H9 (cell line): ENCODE results near the gene USP22. TPM values are rescaled to one million over a fixed set of nuclear protein-coding genes. Genes with fewer than 3 reads are reported as not detected.

ENCODE experiments used
- DNase-seq: peaks from one replicate; pipeline ENCODE4 v3.0.0-alpha.2; 2017
- H2AFZ ChIP-seq: one replicate; pipeline ENCODE4 v1.6.1; 2013; ENCODE audit warnings: mild to moderate bottlenecking, low read length, control low read depth, moderate library complexity
- H2AK5ac ChIP-seq: 2 replicates; pipeline ENCODE4 v1.6.1; 2013; ENCODE audit warnings: low read length, control low read depth, mixed read lengths; ENCODE audit not compliant: insufficient read length
- H2BK120ac ChIP-seq: one replicate; pipeline ENCODE4 v1.6.1; 2013; ENCODE audit warnings: low read depth, mild to moderate bottlenecking, low read length, control low read depth, inconsistent platforms; ENCODE audit not compliant: poor library complexity, severe bottlenecking
- H2BK12ac ChIP-seq: 2 replicates; pipeline ENCODE4 v1.6.1; 2013; ENCODE audit warnings: low read length, control low read depth, mixed read lengths, low read depth; ENCODE audit not compliant: insufficient read length
- H2BK15ac ChIP-seq: 2 replicates; pipeline ENCODE4 v1.6.1; 2013; ENCODE audit warnings: low read depth, low read length, control low read depth
- H2BK20ac ChIP-seq: one replicate; pipeline ENCODE4 v1.6.1; 2013; ENCODE audit warnings: low read depth, mild to moderate bottlenecking, low read length, control low read depth, inconsistent platforms; ENCODE audit not compliant: poor library complexity, severe bottlenecking
- H2BK5ac ChIP-seq: 2 replicates; pipeline ENCODE4 v1.6.1; 2013; ENCODE audit warnings: low read length, control low read depth, mixed read lengths; ENCODE audit not compliant: insufficient read length
- H3K14ac ChIP-seq: 2 replicates; pipeline ENCODE4 v1.6.1; 2013; ENCODE audit warnings: low read length, control low read depth; ENCODE audit not compliant: insufficient read depth
- H3K18ac ChIP-seq: 2 replicates; pipeline ENCODE4 v1.6.1; 2013; ENCODE audit warnings: low read depth, mild to moderate bottlenecking, mixed read lengths, low read length, control low read depth; ENCODE audit not compliant: insufficient read length
- H3K23ac ChIP-seq: 2 replicates; pipeline ENCODE4 v1.6.1; 2013; ENCODE audit warnings: low read length, control low read depth, mixed read lengths, low read depth; ENCODE audit not compliant: insufficient read length
- H3K23me2 ChIP-seq: 2 replicates; pipeline ENCODE4 v1.6.1; 2013; ENCODE audit warnings: low read depth, mild to moderate bottlenecking, mixed read lengths, low read length, control low read depth; ENCODE audit not compliant: insufficient read length, poor library complexity, severe bottlenecking
- H3K27ac ChIP-seq: 2 replicates; pipeline ENCODE4 v1.5.1; 2013; ENCODE audit warnings: low read length, control low read depth, mixed read lengths, low read depth; ENCODE audit not compliant: insufficient read length
- H3K27me3 ChIP-seq: 2 replicates; pipeline ENCODE4 v1.6.1; 2013; ENCODE audit warnings: low read length, control low read depth, inconsistent platforms; ENCODE audit not compliant: insufficient read depth
- H3K4ac ChIP-seq: 2 replicates; pipeline ENCODE4 v1.6.1; 2013; ENCODE audit warnings: low read depth, mild to moderate bottlenecking, control low read depth, inconsistent platforms, low read length, moderate library complexity
- H3K4me1 ChIP-seq: 2 replicates; pipeline ENCODE4 v1.6.1; 2013; ENCODE audit warnings: low read length, control low read depth, inconsistent platforms; ENCODE audit not compliant: insufficient read depth
- H3K4me2 ChIP-seq: 2 replicates; pipeline ENCODE4 v1.6.1; 2013; ENCODE audit warnings: low read length, control low read depth, mixed read lengths; ENCODE audit not compliant: insufficient read length, insufficient read depth
- H3K56ac ChIP-seq: 2 replicates; pipeline ENCODE4 v1.6.1; 2013; ENCODE audit warnings: low read depth, mild to moderate bottlenecking, mixed read lengths, low read length, control low read depth; ENCODE audit not compliant: insufficient read length
- H3K79me1 ChIP-seq: 2 replicates; pipeline ENCODE4 v1.6.1; 2013; ENCODE audit warnings: low read depth, mild to moderate bottlenecking, moderate library complexity, low read length, control low read depth, inconsistent platforms; ENCODE audit not compliant: insufficient read depth, poor library complexity, severe bottlenecking
- H3K79me2 ChIP-seq: 2 replicates; pipeline ENCODE4 v1.6.1; 2013; ENCODE audit warnings: low read length, control low read depth, inconsistent platforms; ENCODE audit not compliant: insufficient read depth
- H3K9ac ChIP-seq: 2 replicates; pipeline ENCODE4 v1.6.1; 2013; ENCODE audit warnings: low read length, control low read depth, mixed read lengths; ENCODE audit not compliant: insufficient read length; ENCODE audit errors: extremely low read depth
- H3K9me3 ChIP-seq: one replicate; pipeline ENCODE4 v1.6.1; 2013; ENCODE audit warnings: low read depth, low read length, inconsistent platforms; ENCODE audit not compliant: control insufficient read depth
- H3T11ph ChIP-seq: one replicate; pipeline ENCODE4 v1.6.1; 2013; ENCODE audit warnings: mild to moderate bottlenecking, low read length, control low read depth, inconsistent platforms
- H4K20me1 ChIP-seq: one replicate; pipeline ENCODE4 v1.6.1; 2013; ENCODE audit not compliant: control insufficient read depth, insufficient read length, insufficient read depth
- H4K5ac ChIP-seq: 2 replicates; pipeline ENCODE4 v1.6.1; 2013; ENCODE audit warnings: low read depth, mild to moderate bottlenecking, mixed read lengths, low read length, control low read depth; ENCODE audit not compliant: insufficient read length
- H4K8ac ChIP-seq: replicated peaks from 2 replicates; pipeline ENCODE4 v1.6.1; 2013; ENCODE audit warnings: low read length, control low read depth, mixed read lengths, low read depth; ENCODE audit not compliant: insufficient read length
- H4K91ac ChIP-seq: 2 replicates; pipeline ENCODE4 v1.6.1; 2013; ENCODE audit warnings: low read depth, mild to moderate bottlenecking, moderate library complexity, mixed read lengths, low read length, control low read depth; ENCODE audit not compliant: insufficient read length
- H3K27ac Mint-ChIP-seq, 3 experiments: 2 replicates in 2 of 3; 3 replicates in 1 of 3; pipeline ENCODE4 v1.8.0; 2020 to 2021; ENCODE audit warnings: mixed read lengths in 3 of 3, mild to moderate bottlenecking in 1 of 3, moderate library complexity in 1 of 3
- H3K27me3 Mint-ChIP-seq: 2 replicates; pipeline ENCODE4 v1.8.0; 2021; ENCODE audit warnings: low read depth, mild to moderate bottlenecking, moderate library complexity, mixed read lengths
- H3K36me3 Mint-ChIP-seq, 3 experiments: 2 replicates in 2 of 3; 3 replicates in 1 of 3; pipeline ENCODE4 v1.8.0; 2020 to 2021; ENCODE audit warnings: low read depth in 3 of 3, mixed read lengths in 3 of 3; ENCODE audit not compliant: insufficient read depth in 1 of 3
- H3K4me1 Mint-ChIP-seq, 2 experiments: 2 replicates each; pipeline ENCODE4 v1.8.0; 2020; ENCODE audit warnings: mixed read lengths in 2 of 2
- H3K4me3 Mint-ChIP-seq, 2 experiments: 2 replicates in 1 of 2; 3 replicates in 1 of 2; pipeline ENCODE4 v1.8.0; 2020 to 2021; ENCODE audit warnings: mild to moderate bottlenecking in 2 of 2, mixed read lengths in 2 of 2, moderate library complexity in 1 of 2
- H3K9me3 Mint-ChIP-seq, 2 experiments: 2 replicates in 1 of 2; 3 replicates in 1 of 2; pipeline ENCODE4 v1.8.0; 2020; ENCODE audit warnings: mild to moderate bottlenecking in 2 of 2, mixed read lengths in 2 of 2, moderate library complexity in 1 of 2
- CTCF ChIP-seq: fragments of 200-600 bp; sonication (generic); conservative IDR thresholded peaks from 3 replicates; pipeline ENCODE4 v1.8.0; 2021; ENCODE audit warnings: antibody characterized with exemption, mild to moderate bottlenecking
- WGBS: extraction: QIAGEN DNeasy Blood & Tissue Kit; methylation state at CpG from one replicate; pipeline ENCODE4 v1.1.7; 2013; ENCODE audit warnings: missing lambda C conversion rate, low lambda C conversion rate, mixed read lengths; ENCODE audit not compliant: insufficient read length; ENCODE audit errors: extremely low coverage; 5-methylcytosine and 5-hydroxymethylcytosine counted together
- total RNA-seq: library from RNA; stranded (reverse); gene quantifications from 2 replicates; pipeline ENCODE4 v1.2.1, GENCODE V29; 2021

USP22 gene
- total RNA-seq, 1 experiment from 2014 or later, result 345 TPM

- peak overlapping the region in 1 of 3 experiments; percentile 58; a peak in 2 of 7 replicates for H3K27ac Mint-ChIP-seq
- WGBS, result no CpG with 5 or more reads among the region's 8 CpGs
- no peak overlapping the region for H3K4ac ChIP-seq
- no peak overlapping the region for H2AK5ac ChIP-seq
- no peak overlapping the region for H3K4me3 Mint-ChIP-seq
- no peaks in the 10 kb centered on the region for H4K20me1 ChIP-seq
- H2BK5ac ChIP-seq, result no peak overlapping the region
- no peaks in the 10 kb centered on the region; a peak in 1 of 5 replicates for H3K9me3 Mint-ChIP-seq
- DNase-seq, result no peak
- H3K79me2 ChIP-seq, result peaks cover 4% of the 10 kb centered on the region; the same call in 1 of the 2 replicates
- no peak overlapping the region for H3K18ac ChIP-seq
- no peaks in the 10 kb centered on the region for H3K4me1 ChIP-seq
- no peak overlapping the region for H3K27ac ChIP-seq
- no peak overlapping the region for H4K5ac ChIP-seq
- H3K23me2 ChIP-seq, result no peaks in the 10 kb centered on the region
- H3K36me3 Mint-ChIP-seq, result peaks cover 85 to 100% (median 97%) of the 10 kb centered on the region in 3 experiments
- no peak overlapping the region for H3K14ac ChIP-seq
- H2BK20ac ChIP-seq, result no peak overlapping the region
- no peaks in the 10 kb centered on the region for H3K27me3 ChIP-seq
- H4K8ac ChIP-seq, result no peak overlapping the region
- no peak overlapping the region for H4K91ac ChIP-seq
- no peak overlapping the region for H3K56ac ChIP-seq
- H3T11ph ChIP-seq, result no peak overlapping the region
- TF ChIP-seq CTCF, result no peak
- H3K27me3 Mint-ChIP-seq, result no peaks in the 10 kb centered on the region
- H2BK120ac ChIP-seq, result no peak overlapping the region
- no peak overlapping the region for H2BK12ac ChIP-seq
- H3K4me2 ChIP-seq, result no peak overlapping the region
- no peak overlapping the region for H2BK15ac ChIP-seq
- no peak overlapping the region for H3K23ac ChIP-seq
- H3K4me1 Mint-ChIP-seq, result no peaks in the 10 kb centered on the region
- no peaks in the 10 kb centered on the region for H3K9me3 ChIP-seq
- peaks cover 5% of the 10 kb centered on the region for H3K79me1 ChIP-seq
- no peak overlapping the region for H3K9ac ChIP-seq
- H2AFZ ChIP-seq, result no peak overlapping the region
These were observed 30.1 kb downstream of the USP22 start for GRCh38 chr17:21012736-21013135.
